ENCODE results near the gene CYB561D2. TPM values are rescaled to one million over a fixed set of nuclear protein-coding genes. Genes with fewer than 3 reads are reported as not detected.

The CYB561D2 gene
- total RNA-seq, 2 donors from 2014 or later = 30.9 to 46.2 TPM

GRCh38 chr3:50354186-50354764, 3.6 kb downstream of the CYB561D2 start:
- intact Hi-C loops (cut with DNase I) = no loop called here
- TF ChIP-seq CTCF (IDR thresholded peaks at IDR 0.05) = no peak
- no peaks in the 10 kb centered on the region for H3K27me3 ChIP-seq
- H3K9me3 ChIP-seq = no peaks in the 10 kb centered on the region
- no peak for DNase-seq
- H3K27ac ChIP-seq = no peak overlapping the region
- no peak overlapping the region for H3K4me3 ChIP-seq
- peaks cover 8% of the 10 kb centered on the region for H3K36me3 ChIP-seq
- H3K9ac ChIP-seq (ENCODE audit: low read depth in 2 of 2, low read length in 2 of 2) = no peak overlapping the region
- peaks cover 40% of the 10 kb centered on the region for H3K4me1 ChIP-seq

GRCh38 chr3:50354850-50355249, 4.2 kb downstream of the CYB561D2 start:
- Histone ChIP-seq H3K4me3 (no peak overlapping the region), H3K9me3 (no peaks in the 10 kb centered on the region), H3K27me3 (no peaks in the 10 kb centered on the region), H3K27ac (no peak overlapping the region), H3K4me1 (peaks cover 35% of the 10 kb centered on the region), H3K9ac (ENCODE audit: low read depth in 2 of 2, low read length in 2 of 2) (no peak overlapping the region), H3K36me3 (peaks cover 8% of the 10 kb centered on the region)
- TF ChIP-seq CTCF (IDR thresholded peaks at IDR 0.05) = no peak
- no peak for DNase-seq
- intact Hi-C loops (cut with DNase I) = no loop called here

GRCh38 chr3:50355829-50356552, 5.3 kb downstream of the CYB561D2 start:
- no peak for DNase-seq
- TF ChIP-seq CTCF (IDR thresholded peaks at IDR 0.05) = no peak
- Histone ChIP-seq H3K27ac (peak overlapping the region; percentile 56), H3K4me3 (no peak overlapping the region), H3K9me3 (no peaks in the 10 kb centered on the region), H3K4me1 (peaks cover 35% of the 10 kb centered on the region), H3K9ac (ENCODE audit: low read depth in 2 of 2, low read length in 2 of 2) (peak overlapping the region in 1 of 2 donors; percentile 89), H3K36me3 (peaks cover 8% of the 10 kb centered on the region), H3K27me3 (no peaks in the 10 kb centered on the region)
- intact Hi-C loops (cut with DNase I) = no loop called here

- Histone ChIP-seq H3K9ac (ENCODE audit: low read depth in 2 of 2, low read length in 2 of 2) (peak overlapping the region; percentile 56 to 89), H3K4me1 (peaks cover 30% of the 10 kb centered on the region), H3K27me3 (no peaks in the 10 kb centered on the region)
These were observed 5.9 kb downstream of the CYB561D2 start for GRCh38 chr3:50356553-50356952.

GRCh38 chr3:50357481-50357880, 6.8 kb downstream of the CYB561D2 start:
- peak overlapping the region; percentile 56 for H3K27ac ChIP-seq
- intact Hi-C loops (cut with DNase I) = no loop called here
- peaks cover 8% of the 10 kb centered on the region for H3K36me3 ChIP-seq
- no peak for DNase-seq
- H3K27me3 ChIP-seq = no peaks in the 10 kb centered on the region
- peaks cover 26% of the 10 kb centered on the region for H3K4me1 ChIP-seq
- H3K4me3 ChIP-seq = peak overlapping the region; percentile 89
- H3K9me3 ChIP-seq = no peaks in the 10 kb centered on the region
- no peak for TF ChIP-seq CTCF (IDR thresholded peaks at IDR 0.05)
- peak overlapping the region; percentile 89 to 93 for H3K9ac ChIP-seq (ENCODE audit: low read depth in 2 of 2, low read length in 2 of 2)

More at GRCh38 chr3:50356553-50356952, 5.9 kb downstream of the CYB561D2 start:
- no peak for TF ChIP-seq CTCF (IDR thresholded peaks at IDR 0.05)
- DNase-seq = peak; percentile 86
- Histone ChIP-seq H3K9me3 (no peaks in the 10 kb centered on the region), H3K27ac (peak overlapping the region; percentile 56), H3K4me3 (no peak overlapping the region), H3K36me3 (peaks cover 8% of the 10 kb centered on the region)
- intact Hi-C loops (cut with DNase I) = no loop called here
